ENCODE results near the gene FAM3C. TPM values are rescaled to one million over a fixed set of nuclear protein-coding genes. Genes with fewer than 3 reads are reported as not detected.

Gene FAM3C
- total RNA-seq, 1 experiment from 2014 or later, result 55.7 TPM

DNA sequence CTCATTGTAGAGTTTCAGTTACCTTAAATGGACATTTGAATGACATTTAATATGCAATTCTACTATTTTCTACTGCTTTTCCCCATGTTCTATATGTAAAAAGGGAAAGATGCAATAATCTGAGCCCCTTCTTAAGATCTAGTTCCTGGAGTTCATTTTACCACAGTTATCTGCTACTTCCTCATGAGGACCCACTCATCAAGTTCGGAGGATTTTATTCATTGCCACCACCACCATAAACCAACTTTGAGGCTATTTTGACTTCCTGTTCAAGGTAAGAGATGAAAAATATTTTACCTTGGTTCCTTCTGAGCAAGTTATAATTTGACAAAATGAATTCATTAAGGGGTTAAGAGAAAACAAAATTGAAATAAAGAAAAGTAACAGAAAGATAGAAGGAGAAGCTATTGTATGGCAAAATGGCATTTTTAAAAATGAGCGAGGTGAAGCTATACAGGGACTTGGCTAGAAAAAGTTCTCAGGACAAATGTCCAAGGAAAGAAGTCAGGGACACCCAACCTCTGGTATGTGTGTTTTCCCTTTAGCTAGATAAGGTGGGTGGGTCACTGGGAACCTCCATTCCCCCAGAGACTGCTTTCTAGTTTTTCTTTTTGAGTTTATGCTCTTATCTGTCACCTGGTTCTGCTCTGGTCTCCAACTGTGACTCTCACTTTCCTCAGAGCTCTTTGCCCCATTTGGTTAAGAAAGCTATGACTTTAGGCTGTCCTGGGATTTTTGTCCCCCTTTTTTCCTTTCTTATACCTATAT, 14.9 kb upstream of the FAM3C start:
- no peak for DNase-seq (ENCODE audit: low spot score)

DNA sequence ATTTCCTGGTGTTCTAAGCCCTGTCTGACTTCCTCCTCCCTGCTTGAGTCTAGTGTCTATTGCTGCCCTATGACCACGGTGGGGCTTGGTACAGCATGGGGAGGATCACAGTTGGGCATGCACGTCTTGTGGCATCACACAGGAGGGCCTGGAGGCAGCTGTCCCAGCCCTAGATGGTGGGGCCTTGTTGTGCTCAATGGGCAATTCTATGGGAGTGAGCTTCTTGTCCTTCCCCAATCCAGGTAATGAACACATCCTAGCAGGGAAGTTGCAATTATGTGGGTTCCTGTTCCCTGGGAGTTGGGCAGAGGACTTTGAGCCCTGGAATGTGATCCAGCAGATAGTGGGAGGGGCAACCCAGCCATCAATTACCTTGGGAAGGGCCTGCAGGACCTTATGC, 10.8 kb upstream of the FAM3C start:
- no peak for DNase-seq (ENCODE audit: low spot score)

DNA sequence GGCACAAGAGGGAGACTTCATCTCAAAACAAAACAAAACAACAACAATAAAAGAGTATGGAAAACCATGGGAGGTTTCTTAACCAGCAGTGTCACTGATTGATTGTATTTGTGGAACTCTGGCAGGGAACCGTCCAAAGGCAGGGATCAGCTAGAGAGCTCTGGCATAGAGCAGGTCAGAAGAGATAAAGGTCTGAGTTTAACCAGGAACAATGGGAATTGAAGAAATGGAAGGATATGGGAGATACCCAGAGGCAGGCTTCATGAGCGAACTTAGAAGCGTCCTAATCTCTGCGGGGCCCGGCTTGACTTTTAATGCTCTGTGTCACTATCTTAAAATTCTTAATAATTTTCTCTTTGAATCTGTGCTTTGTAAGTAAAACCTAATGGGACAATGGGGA, 10.4 kb upstream of the FAM3C start:
- no peak for DNase-seq (ENCODE audit: low spot score)

DNA sequence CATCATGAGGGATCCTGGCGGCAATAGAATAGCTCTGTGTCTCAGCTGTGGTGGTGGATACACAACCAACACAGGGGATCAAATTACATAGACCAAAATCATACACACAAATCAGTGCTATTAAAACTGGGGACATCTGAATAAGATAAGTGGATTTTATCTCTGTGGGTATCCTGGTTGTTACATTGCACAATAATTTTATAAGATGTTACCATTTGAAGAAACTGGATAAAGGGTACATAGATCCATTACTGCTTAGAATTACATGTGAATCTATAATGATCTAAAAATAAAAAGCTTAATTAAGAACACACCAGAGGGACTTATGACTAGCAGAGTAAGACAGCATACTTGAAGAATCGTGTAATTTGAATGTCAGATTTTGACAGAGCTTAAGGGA, 8.2 kb upstream of the FAM3C start:
- DNase-seq (ENCODE audit: low spot score), result no peak

DNA sequence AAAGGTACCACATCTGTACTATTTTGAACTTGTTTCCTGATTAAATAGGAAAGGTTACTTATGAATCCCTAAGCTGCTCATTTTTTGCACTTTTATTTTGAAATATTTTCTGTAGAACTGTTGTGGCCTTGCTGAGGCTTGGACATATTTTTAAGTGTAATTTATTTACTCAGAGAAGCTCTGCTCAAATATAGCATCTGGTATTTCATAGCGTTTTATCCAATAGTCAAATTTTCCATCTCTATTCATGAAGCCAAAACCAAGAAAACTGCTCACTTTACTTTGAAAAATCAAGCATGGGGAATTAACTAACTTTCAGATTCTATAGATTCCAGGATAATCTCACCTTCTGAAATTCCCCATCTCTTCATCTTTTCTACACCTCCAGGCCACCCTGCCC, 6.6 kb upstream of the FAM3C start:
- no peak for DNase-seq (ENCODE audit: low spot score)

DNA sequence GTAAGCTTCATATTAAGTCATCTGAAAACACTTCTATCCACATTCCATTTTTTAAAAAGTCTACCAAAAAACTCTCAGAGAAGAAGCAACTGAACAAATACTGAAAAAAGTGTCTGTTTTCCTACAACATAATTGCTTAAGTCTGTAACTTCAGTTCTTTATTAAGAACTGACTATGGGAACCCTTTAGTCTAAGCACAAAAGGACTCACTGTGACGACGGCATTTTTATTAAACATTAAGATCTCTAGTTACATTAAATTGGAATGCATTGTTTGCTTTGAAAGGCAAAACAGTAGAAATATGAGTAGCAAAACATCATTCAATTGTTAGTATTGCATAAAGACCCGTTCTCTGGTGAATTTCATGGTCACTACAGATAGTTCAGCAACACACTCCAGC, 5.8 kb upstream of the FAM3C start:
- DNase-seq (ENCODE audit: low spot score), result no peak

DNA sequence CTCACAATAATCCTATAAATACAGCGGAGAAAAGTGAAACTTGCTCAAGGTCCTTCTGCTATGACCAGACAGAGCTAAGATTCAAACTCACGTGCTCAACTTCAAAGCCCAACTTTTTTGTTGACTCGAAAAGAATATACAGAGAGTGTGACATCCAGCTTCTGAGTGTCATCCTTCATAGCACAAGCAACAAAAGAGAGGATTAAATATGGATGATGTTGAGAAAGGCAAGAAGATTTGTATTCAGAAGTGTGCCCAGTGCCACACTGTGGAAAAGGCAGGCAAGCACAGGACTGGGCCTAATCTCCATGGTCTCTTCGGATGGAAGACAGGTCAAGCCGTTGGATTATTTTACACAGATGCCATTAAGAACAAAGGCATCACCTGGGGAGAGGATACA, 2.1 kb upstream of the FAM3C start:
- no peak for DNase-seq (ENCODE audit: low spot score)

DNA sequence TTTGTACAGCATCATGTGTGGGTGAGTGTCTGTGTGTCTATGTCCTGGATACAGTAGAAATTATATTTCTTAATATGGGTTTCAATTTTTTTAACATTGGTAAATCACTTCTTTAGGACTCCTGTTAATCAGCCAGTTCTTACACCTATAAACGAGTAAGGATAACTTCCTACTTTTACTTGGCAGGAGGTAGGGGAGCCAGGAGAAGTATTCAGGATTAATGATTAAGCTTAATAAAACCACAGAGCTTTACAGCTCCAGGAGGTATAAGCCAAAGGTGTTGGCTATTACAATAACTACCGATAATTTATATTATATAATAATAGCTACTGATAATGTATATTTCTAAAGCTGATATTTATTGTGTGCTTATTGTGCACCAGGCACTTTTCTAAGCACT, 1.7 kb upstream of the FAM3C start:
- DNase-seq (ENCODE audit: low spot score), result no peak

DNA sequence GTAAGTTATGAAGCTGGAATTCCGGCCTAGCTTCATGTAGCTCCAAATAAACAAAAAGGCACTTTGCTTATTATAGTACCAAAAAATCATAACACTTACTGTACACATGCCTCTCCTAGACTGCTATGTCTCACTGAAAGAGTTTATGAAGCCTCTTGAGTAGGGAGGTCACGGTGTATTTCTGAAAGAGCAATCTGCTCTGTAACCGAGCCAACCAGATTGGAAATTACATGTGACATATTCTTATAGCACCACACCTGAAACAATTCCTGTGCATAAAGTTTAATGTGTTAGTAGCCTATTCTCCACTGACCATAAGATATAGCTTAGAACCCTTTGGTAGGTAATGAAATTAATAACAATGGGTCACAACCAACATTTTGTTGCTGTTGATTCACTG, 1.3 kb upstream of the FAM3C start:
- DNase-seq (ENCODE audit: low spot score), result no peak

DNA sequence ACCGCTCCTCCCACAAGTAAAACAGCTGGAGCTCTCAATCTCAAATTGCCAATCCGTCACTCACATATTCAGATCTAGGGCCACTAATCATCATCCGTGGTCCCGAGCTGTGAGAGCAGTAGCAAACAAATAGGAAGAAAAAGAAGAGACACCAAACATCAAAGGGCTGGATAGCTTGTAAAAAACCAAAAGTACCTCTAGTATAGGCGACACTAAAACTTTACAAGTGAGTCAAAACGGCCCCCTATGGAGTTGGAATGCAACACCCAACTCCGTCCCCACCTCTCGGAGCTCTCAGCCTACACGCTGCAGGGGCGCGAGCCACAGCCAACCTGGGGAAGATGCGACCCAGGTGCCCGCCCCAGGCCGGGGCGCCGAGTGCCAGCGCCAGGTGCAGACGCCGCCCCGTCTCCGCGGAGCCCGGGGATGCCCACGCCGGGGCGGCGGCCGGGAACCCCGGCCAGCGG, 581 bp downstream of the FAM3C start:
- no peak for DNase-seq (ENCODE audit: low spot score)

DNA sequence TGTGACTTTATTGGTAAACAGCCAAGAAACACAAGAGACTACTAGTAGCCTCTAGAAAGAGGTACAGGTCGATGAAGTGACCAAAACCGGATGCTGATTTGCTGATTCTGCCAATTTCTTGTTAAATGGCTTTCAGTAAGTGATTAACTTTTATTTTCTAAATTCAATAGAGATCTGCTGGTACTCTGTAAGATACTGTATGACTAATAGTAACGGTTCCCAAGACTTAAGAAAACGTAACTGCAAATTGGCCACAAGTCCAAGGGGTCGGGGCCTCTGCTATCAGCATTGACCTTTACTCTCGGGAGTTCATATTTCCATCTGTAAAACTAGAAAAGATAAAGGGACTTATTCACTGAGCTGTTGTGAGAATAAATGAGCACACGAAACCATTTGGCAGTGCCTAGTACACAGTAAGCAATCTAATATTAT, 1.4 kb downstream of the FAM3C start:
- no peak for DNase-seq (ENCODE audit: low spot score)

DNA sequence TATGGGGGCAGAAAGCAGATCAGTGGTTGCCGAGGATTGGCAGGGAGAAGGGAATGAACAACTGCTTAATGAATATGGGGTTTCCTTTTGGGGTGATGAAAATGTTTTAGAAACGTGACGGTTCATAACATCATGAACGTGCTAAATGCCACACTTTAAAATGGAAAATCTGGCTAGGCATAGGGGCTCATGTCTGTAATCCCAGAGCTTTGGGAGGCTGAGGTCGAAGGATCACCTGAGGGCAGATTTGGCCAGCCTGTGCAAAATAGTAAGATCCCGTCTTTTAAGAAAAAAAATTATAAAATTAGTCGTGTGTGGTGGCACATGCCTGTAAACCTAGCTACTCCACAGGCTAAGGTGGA, 3.1 kb downstream of the FAM3C start:
- no peak for DNase-seq (ENCODE audit: low spot score)

DNA sequence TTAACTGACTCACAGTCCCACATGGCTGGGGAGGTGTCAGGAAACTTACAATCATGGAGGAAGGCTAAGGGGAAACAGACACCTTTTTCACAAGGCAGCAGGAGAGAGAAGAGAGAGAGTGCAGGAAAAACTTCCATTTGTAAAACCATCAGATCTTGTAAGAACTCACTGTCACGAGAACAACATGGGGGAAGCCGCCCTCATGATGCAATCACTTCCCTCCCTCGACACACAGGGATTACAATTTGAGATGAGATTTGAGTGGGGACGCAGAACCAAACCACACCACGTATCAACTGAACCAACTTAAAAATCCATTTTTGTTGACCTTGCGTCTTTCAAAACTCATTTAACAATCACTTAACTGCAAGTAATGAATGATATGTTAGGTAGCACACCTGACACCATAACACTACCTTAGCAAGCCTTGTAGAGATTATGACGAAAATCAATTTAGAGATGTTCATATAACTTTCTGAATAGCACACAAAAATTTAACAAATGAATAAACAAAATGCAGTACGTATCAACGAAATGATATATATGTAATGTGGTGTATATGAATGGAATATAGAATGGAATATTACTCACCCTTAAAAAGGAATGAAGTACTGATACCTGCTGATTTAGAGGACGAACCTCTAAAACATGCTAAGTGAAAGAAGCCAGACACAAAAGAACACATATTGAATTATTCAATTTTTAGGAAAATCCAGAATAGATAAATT, 3.7 kb downstream of the FAM3C start:
- no peak for DNase-seq (ENCODE audit: low spot score)

DNA sequence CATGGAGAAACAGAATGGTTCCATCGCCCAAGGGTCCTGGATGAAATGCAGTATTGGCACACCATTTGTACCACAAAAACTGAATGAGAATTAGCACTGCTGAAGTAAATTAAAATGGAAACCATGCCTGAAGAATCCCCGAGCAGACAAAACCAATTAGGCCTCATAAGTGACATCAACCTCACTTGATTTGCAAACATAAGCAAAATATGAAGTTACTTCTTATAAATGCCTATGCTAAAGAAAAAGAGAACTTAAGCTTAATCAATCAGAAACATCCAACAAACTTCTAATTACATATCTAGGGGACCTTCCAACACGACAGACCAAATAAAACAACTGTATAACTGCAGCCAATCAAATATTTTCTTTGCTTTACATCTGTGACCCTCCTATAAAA, 4.4 kb downstream of the FAM3C start:
- DNase-seq (ENCODE audit: low spot score), result no peak

DNA sequence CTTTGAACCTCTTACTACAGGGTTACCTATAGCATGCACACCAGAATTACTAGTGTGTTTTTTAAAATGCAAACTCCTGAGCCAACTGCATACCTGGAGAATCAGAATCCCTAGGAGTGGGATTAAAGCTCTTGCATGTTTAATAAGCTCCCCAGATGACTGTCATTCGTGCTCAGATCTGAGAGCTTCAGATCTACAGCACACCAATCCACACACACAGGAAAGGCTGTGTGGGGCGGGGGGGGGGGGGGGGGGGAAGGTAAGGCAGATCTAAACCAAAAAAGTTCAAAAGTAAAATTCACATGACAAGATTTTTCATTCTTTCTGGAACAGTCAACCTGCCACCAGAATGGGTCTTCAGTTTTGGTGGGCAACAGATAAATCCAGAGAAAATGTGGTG, 5.5 kb downstream of the FAM3C start:
- DNase-seq (ENCODE audit: low spot score), result no peak

DNA sequence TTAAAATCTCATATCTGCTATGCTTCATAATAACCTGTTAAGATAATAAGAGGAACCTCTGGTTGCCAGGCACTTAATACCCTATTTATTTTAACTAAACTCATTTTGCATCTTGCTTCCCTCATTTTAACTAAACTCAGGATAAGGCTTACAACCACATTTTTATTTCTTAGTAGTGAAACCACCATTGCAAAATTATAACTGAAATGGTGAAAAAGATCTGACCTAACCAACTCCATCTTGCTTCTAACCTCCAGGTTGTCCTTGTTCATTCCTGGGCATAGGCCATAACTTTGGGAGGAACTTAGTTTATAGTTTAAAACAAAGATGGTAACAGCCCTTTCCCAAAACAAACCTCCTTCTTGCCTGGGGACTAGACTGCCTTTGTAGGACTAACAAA, 6.0 kb downstream of the FAM3C start:
- no peak for DNase-seq (ENCODE audit: low spot score)

DNA sequence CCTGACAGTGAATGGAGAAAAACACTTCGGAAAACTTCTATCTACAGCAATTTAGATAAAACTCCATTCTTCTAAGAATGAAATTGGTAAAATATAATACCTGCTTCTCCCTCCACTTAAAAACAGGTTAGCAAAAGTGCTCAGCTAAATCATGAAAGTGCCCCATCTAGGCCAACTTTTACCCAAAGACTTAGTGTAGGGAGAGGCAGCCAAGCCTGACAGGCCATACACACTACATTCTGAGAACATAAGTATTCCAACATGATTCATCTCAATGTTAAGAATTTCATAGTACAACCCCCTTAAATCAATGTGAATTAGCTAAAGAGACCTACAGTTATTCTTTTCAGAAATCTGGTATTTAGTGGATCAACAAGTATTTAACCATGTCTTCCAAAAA, 7.2 kb downstream of the FAM3C start:
- DNase-seq (ENCODE audit: low spot score), result no peak

DNA sequence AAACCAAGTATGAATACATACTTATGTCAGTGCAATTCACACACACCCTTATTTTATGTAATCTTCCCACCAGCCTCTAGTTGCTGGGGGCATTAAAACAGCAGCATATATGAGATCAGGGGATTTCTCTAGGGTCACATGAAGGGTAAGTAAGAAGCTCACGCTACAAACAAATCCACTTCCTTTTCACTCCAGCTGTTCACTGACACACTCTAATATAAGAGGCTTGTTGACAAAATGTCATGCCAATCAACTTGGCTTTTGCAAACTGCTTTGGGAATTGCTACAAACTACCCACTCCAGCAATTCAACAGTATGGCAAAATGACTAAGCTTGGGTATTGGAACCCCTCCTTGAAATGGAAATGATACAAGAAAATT, 10.3 kb downstream of the FAM3C start:
- no peak for DNase-seq (ENCODE audit: low spot score)

DNA sequence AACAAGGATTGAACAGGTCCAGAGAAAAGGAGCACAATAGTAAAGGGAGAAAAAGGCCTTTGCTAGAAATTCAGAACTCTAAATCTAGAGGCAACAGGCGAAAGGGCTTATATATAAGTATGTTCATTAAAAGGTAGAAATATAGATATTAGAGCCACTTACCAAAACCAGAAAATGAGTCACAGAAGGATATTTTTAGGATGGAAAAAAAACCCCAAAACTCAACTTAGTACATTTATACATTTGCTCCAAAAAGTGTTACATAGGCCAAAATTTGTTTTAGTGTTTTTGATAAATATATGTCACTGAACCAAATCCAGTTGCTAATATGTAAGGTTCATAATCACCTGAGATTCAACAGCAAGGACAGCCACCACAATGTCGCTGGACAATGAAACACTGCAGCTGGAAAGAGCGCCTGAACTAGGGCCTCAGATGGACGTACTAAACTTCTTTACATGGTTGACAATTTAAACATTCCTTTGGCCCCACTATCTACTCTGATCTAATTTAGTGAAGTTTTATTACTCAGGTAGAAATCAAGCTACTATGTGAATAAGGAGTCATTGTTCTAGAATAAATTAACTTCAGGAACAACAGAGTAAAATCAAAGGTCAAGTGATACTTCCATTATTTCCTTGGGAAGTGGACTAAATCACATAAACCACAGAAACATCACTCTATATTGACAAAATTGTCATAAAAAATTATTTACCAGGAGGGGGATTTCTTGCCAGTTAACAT, 10.9 kb downstream of the FAM3C start:
- no peak for DNase-seq (ENCODE audit: low spot score)

DNA sequence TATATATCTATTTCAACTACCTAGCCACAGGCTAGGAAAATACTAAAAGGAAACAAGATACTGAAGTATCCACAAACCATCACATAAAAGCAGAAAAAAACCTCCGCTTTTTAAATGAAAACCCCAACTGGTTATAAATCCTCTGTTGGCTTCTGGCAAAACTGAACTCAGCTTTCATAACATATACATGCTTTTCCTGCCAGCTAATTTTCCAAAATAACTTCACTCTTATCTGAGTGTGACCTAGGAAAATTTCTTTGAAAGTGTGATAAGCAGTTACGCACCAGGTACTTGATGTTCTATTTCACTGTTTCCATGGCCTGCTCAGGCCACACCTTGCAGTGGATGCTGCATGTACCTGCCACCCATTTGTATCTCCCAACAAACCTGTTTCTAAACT, 11.8 kb downstream of the FAM3C start:
- DNase-seq (ENCODE audit: low spot score), result no peak

DNA sequence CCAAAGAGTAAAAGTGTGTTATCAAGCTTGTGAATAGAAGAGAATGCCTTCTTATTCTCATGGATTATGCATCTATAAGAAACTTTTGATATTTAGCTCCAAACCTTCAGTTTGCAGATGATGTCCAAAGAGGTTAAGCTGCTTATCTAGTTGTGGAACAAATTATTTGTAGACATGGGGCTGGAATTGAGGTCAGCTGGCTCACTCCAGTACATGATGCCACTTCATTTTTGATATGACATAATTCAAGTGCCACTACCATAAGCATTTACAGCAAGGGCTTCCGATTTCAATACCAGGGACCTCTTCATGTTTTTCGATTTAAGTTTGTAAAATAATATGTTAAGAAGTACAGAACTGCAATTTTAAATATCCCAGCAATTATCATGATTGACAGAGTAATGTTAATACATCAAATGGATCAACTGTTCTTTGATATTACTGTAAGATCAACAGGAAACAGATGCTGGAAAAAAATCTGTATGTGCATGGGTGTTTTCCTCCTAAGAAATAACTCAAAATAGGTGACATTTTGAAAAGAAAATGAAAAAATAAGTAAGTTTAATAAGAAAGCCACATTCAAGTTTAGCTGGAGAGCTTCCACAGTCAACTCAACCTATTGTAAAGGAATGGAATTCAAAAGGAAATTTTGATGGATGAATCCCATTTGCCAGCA, 12.7 kb downstream of the FAM3C start:
- DNase-seq (ENCODE audit: low spot score), result no peak

DNA sequence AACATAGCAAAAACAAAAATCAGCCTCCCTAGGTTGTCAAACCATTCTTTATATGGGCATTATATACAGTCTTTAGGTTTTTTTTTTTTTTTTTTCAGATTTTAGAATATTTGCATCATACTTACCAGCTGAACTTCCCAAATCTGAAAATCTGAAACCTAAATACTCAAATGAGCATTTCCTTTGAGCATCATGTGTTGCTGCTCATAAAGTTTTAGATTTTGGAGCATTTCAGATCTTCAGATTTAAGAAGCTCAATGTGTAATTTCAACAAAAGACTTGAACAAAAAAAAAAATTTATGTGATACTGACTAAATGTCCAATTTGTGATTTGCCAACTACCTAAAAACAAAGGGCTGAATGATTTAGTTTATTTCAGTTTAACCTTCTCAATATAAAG, 13.6 kb downstream of the FAM3C start:
- DNase-seq (ENCODE audit: low spot score), result no peak

All from H4 (cell line).